Femur (tissue), 1 donor: ENCODE results near the gene CCDC174.
"Not testable (repeated sequence)": the region's sequence is repeated elsewhere in the genome, so short reads cannot be mapped to it uniquely, and the experiment has no call there.

Experiments
- DNase-seq: peaks from one replicate; pipeline ENCODE4 v3.0.0-alpha.2; 2017

The CCDC174 gene

GRCh38 chr3:14627815-14628214 lies 23.7 kb upstream of the CCDC174 start:
- DNase-seq = no peak

DNA sequence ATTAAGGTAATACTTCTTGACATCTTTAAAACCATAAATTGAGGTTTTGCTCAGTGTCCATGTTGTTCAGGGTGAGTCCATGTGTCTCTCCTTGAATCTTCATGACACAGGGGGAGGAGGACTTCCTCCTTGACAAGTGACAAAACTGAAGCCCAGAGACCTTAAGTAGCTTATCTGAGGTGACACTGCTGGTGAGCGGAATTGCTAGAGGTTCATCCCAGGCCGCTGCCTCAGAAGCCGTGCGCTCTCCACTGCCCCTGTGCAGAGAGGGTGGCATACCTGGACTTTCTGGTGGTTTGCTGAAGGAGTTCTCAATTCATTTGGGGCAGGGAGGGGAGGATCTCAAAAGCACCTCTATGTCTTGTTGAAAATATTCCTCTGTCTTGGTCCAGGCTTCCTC lies 23.2 kb upstream of the CCDC174 start:
- DNase-seq = no peak

- DNase-seq = no peak
Observed at GRCh38 chr3:14630404-14631100, 21.0 kb upstream of the CCDC174 start.

GRCh38 chr3:14631101-14631497 lies 20.5 kb upstream of the CCDC174 start:
- no peak for DNase-seq

DNA sequence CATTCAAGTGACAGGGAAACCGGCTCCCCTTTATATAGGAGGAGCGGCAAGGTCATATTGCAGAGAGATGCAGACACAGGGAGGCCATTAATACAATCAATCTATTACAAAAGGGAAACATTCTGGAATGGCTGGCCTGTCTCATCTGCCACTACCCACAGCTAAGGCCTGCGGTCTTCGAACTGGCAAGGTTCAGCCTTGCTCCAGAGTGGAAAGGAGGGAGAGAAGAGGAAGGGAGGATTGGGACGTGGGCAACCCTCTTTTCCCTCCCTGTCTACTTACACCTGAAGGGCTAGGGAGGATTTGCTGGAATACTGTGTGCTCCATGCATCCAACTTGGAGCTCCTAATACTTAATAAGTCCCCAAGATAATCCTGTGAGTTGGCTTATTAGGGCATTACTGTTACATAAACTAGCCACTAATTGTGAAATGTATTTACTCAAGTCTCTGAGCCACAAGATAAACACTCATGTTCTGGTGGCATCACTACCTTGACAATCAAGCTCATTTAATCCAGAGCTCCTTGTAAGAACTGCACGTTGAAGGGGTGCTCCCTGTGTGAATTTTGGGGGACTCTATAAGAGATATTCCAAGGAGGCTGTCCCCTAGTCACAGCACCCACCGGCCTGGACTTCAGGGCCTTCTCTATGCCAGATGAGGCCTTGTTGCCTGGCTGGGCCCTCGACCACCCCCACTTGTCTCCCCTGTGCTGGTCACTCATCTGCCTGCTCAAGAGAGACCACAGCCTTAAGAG lies 19.7 kb upstream of the CCDC174 start:
- DNase-seq = no peak

GRCh38 chr3:14632442-14632930 lies 19.1 kb upstream of the CCDC174 start:
- DNase-seq = no peak

GRCh38 chr3:14633417-14633816 lies 18.1 kb upstream of the CCDC174 start:
- no peak for DNase-seq

DNA sequence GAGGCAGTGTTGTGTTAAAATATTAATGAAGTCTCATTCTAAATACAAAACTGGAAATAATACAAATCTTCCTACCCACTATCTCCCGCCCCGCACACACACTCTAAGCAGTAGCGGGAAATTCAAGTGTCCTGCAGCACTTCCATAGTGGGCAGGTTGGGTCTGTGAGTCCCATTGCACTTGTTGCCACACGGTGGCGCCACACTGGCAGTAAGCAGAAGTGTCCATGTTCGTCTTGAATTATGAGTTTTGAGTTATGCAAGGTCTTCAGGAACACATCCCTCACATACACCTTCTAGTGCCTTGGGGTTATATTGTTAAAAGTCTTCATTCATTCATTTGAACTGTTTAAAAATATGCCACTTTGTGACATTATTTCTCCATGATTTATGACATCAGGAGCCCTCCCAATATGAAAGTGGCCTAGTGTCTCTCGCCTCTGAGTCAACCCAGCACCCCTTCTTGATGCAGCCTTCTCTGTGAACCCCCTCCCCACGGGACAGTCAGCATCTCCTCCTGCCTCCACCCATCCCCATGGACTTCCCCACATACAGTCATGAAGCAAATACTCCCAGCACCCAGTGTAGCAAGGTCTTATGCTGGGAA lies 17.6 kb upstream of the CCDC174 start:
- DNase-seq = peak; percentile 47

DNA sequence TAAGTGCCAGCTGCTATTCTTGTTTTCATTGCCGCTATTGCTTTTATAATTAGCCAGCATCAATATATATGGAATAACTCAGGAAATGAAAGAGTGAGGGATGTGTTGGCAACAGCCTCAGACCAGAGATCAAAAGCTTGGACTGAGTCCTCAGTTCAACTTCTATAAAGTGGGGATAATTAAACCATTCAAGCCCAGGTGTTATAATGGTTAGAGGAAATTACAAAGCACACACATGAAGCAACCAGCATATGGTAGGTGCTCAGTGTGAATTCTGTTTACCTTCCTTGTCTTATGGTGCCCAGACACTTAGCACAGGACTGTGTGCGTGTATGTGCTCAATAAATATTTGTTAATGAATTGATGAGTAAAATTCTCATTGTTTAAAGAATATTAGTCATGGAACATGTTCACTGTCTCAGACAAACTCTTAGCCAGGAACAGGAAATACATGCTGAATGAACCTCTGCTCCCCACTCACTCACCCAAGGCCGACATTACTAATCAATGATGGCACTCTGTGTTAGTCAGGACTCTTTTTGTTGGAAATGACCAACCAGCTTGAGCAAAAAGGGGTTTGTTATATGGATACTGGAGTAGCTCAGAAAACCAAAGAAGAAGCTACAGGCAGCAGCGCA lies 16.7 kb upstream of the CCDC174 start:
- DNase-seq = no peak

DNA sequence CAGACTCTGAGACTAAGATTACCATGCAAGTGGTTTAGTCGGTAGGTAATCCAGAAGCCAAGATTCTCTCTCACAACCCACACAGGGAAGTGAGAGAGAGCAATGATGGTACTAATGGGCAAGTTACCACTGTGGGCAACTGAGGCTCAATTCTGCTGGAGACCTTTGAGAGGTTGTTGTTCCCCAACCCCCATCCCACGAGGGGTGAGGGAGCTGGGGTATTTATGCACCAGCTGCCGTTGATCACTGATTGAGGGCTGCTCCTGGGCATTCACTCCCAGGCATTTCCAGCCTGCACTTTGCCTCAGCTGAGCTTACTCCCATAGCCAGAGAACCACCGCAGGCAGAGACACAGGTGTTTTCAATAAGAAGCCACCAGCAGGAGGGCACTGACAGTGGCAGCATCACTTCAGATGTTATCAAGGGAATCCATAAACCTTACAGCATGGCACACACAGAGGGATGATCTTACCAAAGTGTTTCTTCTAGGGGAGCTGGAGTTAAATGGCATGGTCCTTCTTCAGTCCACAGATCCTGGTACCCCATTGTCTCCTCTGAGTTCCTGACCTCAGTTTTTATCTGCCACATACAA lies 15.0 kb upstream of the CCDC174 start:
- no peak for DNase-seq

- DNase-seq = no peak
Observed at GRCh38 chr3:14640157-14640562, 11.4 kb upstream of the CCDC174 start.

GRCh38 chr3:14640734-14641133 lies 10.8 kb upstream of the CCDC174 start:
- no peak for DNase-seq

GRCh38 chr3:14641346-14641745 lies 10.2 kb upstream of the CCDC174 start:
- peak; percentile 1 for DNase-seq

- DNase-seq = no peak
Observed at GRCh38 chr3:14645453-14645852, 6.1 kb upstream of the CCDC174 start.

- no peak for DNase-seq
Observed at GRCh38 chr3:14646131-14646573, 5.4 kb upstream of the CCDC174 start.

- no peak for DNase-seq
Observed at GRCh38 chr3:14646589-14647413, 4.8 kb upstream of the CCDC174 start.

- no peak for DNase-seq
Observed at GRCh38 chr3:14647976-14648955, 3.3 kb upstream of the CCDC174 start.

DNA sequence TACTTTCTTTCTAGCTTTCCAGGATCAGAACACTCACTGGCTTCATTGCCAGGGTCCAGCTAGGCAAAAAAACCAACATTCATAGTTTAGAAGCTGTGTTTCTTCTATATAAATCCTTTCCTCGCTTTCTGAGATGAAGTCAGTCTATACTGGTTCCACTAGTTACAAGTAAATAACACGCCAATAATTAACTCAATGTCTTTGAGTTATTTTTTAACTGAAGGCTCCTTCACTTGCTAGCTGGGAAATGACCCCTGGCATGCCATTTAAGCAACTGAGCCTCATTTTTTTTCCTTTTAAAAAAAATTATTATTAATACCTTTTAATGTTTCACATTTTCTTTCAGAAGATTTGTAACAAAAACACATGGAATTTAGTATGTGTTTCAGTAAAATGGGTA lies 2.1 kb upstream of the CCDC174 start:
- no peak for DNase-seq

DNA sequence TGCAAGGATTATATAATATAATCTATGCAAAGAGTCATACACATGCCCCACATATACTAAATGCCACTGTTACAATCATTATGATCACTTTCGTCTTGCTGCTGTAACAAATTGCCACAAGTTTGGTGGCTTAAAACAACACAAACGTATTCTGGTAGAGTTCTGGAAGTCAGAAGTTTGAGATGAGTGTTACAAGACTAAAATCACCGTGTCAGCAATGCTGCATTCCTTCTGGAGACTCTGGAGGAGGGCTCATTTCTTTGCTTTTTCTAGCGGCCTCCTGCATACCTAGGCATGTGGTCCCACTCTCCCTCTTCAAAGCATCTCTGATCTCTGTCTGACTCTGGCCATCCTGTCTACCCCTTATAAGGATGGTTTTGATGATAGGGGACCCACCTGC lies 1.4 kb upstream of the CCDC174 start:
- DNase-seq = no peak

DNA sequence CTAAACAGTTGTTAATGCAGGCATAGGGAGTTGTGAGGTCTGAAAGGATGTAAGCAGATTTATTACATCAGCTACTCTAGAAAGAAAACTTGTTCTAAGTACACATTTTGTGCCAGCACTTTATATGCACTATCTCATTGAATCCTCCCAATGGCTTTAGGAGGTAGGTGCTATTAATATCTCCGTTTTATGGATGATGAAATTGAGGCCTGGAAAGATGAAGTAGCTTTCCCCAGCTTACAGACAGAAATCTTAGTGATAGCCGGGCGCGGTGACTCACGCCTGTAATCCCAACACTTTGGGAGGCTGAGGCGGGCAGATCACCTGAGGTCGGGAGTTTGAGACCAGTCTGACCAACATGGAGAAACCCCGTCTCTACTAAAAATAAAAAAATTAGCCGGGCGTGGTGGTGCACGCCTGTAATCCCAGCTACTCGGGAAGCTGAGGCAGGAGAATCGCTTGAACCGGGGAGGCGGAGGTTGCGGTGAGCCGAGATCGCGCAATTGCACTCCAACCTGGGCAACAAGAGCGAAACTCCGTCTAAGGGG lies 872 bp downstream of the CCDC174 start:
- not testable (repeated sequence) for DNase-seq
